Measurements from ENCODE around the gene NR2C2. TPM values are rescaled to one million over a fixed set of nuclear protein-coding genes. Genes with fewer than 3 reads are reported as not detected.
A peak's percentile ranks its signal among the peaks of the same experiment; 100 is the strongest.

The NR2C2 gene
- total RNA-seq, 1 experiment from 2014 or later: 38.5 TPM

- no peaks in the 10 kb centered on the region for H3K9me3 ChIP-seq (ENCODE audit: control insufficient read depth, low read depth, low read length)
- Mint-ChIP-seq H3K4me1 (peaks cover 18% of the 10 kb centered on the region in 2 experiments), H3K9me3 (peaks cover 0 to 3% of the 10 kb centered on the region in 2 experiments; a peak in 2 of 5 replicates), H3K27me3 (ENCODE audit: low read depth) (peaks cover 3% of the 10 kb centered on the region; the same call in 1 of the 2 replicates), H3K27ac (peak within 1 kb of the TSS; percentile 74 to 99 (median 99); a peak in 4 of 7 replicates), H3K36me3 (ENCODE audit: insufficient read depth in 1 of 3, low read depth in 3 of 3) (peaks cover 16 to 24% (median 20%) of the 10 kb centered on the region in 3 experiments), H3K4me3 (peak within 1 kb of the TSS; percentile 97)
- H2BK5ac ChIP-seq (ENCODE audit: insufficient read length, low read length): no peak within 1 kb of the TSS
- H3K9ac ChIP-seq (ENCODE audit: extremely low read depth, insufficient read length, low read length): peak within 1 kb of the TSS; percentile 73
- no peak within 1 kb of the TSS for H2BK15ac ChIP-seq (ENCODE audit: low read depth, low read length)
- TF ChIP-seq CTCF (conservative IDR thresholded peaks at IDR 0.05): no peak
- no peak within 1 kb of the TSS for H2BK12ac ChIP-seq (ENCODE audit: insufficient read length, low read depth, low read length)
- H3K4me2 ChIP-seq (ENCODE audit: insufficient read depth, insufficient read length, low read length): peak within 1 kb of the TSS; percentile 95
- DNase-seq: peak; percentile 91
- peak within 1 kb of the TSS; percentile 70 for H3K14ac ChIP-seq (ENCODE audit: insufficient read depth, low read length)
- H3K4me1 ChIP-seq (ENCODE audit: insufficient read depth, low read length): peaks cover 6% of the 10 kb centered on the region; the same call in 1 of the 2 replicates
- no CpG with 5 or more reads among the region's 69 CpGs for WGBS (ENCODE audit: extremely low coverage, insufficient read length, low lambda C conversion rate)
- H3K79me2 ChIP-seq (ENCODE audit: insufficient read depth, low read length): peaks cover 12% of the 10 kb centered on the region; the same call in 1 of the 2 replicates
- no peak within 1 kb of the TSS for H4K5ac ChIP-seq (ENCODE audit: insufficient read length, low read depth, low read length)
- H3K23ac ChIP-seq (ENCODE audit: insufficient read length, low read depth, low read length): no peak within 1 kb of the TSS
- H3T11ph ChIP-seq (ENCODE audit: low read length): no peak within 1 kb of the TSS
- no peak within 1 kb of the TSS for H2BK20ac ChIP-seq (ENCODE audit: low read depth, low read length, poor library complexity, severe bottlenecking)
- no peak within 1 kb of the TSS for H4K8ac ChIP-seq (replicated peaks; ENCODE audit: insufficient read length, low read depth, low read length)
- H3K56ac ChIP-seq (ENCODE audit: insufficient read length, low read depth, low read length): no peak within 1 kb of the TSS
- H3K4ac ChIP-seq (ENCODE audit: low read depth, low read length): no peak within 1 kb of the TSS
- H2BK120ac ChIP-seq (ENCODE audit: low read depth, low read length, poor library complexity, severe bottlenecking): no peak within 1 kb of the TSS
- H3K79me1 ChIP-seq (ENCODE audit: insufficient read depth, low read depth, low read length, poor library complexity, severe bottlenecking): peaks cover 5% of the 10 kb centered on the region
- peak within 1 kb of the TSS; percentile 15 for H3K18ac ChIP-seq (ENCODE audit: insufficient read length, low read depth, low read length)
- H2AFZ ChIP-seq (ENCODE audit: low read length): peak within 1 kb of the TSS; percentile 14
- H3K23me2 ChIP-seq (ENCODE audit: insufficient read length, low read depth, low read length, poor library complexity, severe bottlenecking): peaks cover 7% of the 10 kb centered on the region
- no peaks in the 10 kb centered on the region for H3K27me3 ChIP-seq (ENCODE audit: insufficient read depth, low read length)
- no peaks in the 10 kb centered on the region for H4K20me1 ChIP-seq (ENCODE audit: control insufficient read depth, insufficient read depth, insufficient read length)
- no peak within 1 kb of the TSS for H2AK5ac ChIP-seq (ENCODE audit: insufficient read length, low read length)
- no peak within 1 kb of the TSS for H4K91ac ChIP-seq (ENCODE audit: insufficient read length, low read depth, low read length)
- H3K27ac ChIP-seq (ENCODE audit: insufficient read length, low read depth, low read length): no peak within 1 kb of the TSS
Measured at GRCh38 chr3:15064835-15065549, 117.6 kb downstream of the NR2C2 start, which contains the start of gene MRPS25. Gene MRPS25, minus strand, starts transcription at chr3:15065315. Its CDS starts 121 bp downstream, at chr3:15065194.

Data from H9 (cell line).